ENCODE results near the gene STYXL1.

Gene STYXL1

DNA sequence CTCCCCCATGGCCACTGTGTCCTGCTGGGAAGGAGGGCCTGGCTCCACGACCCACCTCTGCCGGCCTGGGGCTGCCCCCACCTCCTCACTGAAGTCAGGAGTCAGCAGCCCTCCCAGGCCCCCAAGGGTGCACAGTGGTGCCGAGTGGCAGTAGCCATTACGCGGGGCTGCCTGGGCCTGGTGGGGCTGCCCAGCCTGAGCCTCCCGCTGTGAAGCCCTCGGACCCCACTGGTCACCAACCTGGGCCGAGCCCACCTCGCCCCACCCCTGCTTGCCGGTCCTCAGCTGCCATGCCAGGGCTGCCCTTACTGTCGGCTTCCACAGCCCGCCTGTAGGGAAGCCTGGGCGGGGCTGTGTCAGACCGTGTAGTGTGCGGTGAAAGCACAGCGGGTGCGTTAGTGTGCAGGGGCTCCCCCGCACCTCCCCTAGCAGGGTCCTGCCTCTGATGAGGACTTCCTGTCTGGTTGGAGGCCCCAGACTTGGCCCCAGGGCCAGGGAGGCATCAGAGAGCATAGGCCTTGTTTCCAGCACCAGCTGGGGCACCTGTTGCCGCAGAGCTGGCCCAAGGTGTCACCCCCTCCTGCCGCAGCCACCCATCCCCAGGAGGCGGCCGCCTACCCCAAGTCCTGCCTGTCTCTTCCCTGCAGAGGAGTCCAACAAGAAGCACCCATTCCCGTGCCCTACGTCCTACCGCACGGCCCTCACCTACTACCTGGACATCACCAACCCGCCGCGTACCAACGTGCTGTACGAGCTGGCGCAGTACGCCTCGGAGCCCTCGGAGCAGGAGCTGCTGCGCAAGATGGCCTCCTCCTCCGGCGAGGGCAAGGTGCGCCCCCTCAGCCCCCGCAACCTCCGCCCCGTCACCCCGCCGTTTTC lies 63.4 kb downstream of the STYXL1 start:
- Histone ChIP-seq H3K23ac (ENCODE audit: low read depth, low read length, poor library complexity) (peak overlapping the region; percentile 80), H4K8ac (ENCODE audit: low read depth, low read length) (peak overlapping the region; percentile 17), H3K4me1 (ENCODE audit: control insufficient read depth in 2 of 2, insufficient read depth in 1 of 2, low read depth in 1 of 2, low read length in 2 of 2) (peaks cover 0 to 3% of the 10 kb centered on the region in 2 donors), H3K18ac (ENCODE audit: low read length) (peak overlapping the region; percentile 64), H3K14ac (ENCODE audit: low read length) (no peak overlapping the region), H2AFZ (ENCODE audit: low read length) (no peak overlapping the region), H4K91ac (ENCODE audit: low read depth, low read length, poor library complexity) (no peak overlapping the region), H2BK15ac (ENCODE audit: low read length) (no peak overlapping the region), H3K4me2 (ENCODE audit: insufficient read depth, low read length, poor library complexity, severe bottlenecking) (no peak overlapping the region), H3K9ac (ENCODE audit: low read depth, low read length, poor library complexity) (peak overlapping the region; percentile 21), H2BK5ac (ENCODE audit: low read length) (peak overlapping the region; percentile 39), H3K27ac (replicated peaks; ENCODE audit: low read length) (no peak overlapping the region), H3K36me3 (replicated peaks in 1 of 2; ENCODE audit: control insufficient read depth in 2 of 2, insufficient read depth in 2 of 2, low read length in 2 of 2) (peaks cover 48 to 86% of the 10 kb centered on the region in 2 donors), H2AK5ac (ENCODE audit: low read depth, low read length) (no peak overlapping the region), H3K27me3 (ENCODE audit: control insufficient read depth in 3 of 3, insufficient read depth in 3 of 3, low read depth in 1 of 3, low read length in 3 of 3) (no peaks in the 10 kb centered on the region), H2BK120ac (ENCODE audit: low read depth, low read length) (peak overlapping the region; percentile 18), H3K4me3 (ENCODE audit: low read length in 2 of 2) (no peak overlapping the region), H2BK12ac (ENCODE audit: low read length) (no peak overlapping the region), H3K79me1 (ENCODE audit: low read depth, low read length) (peaks cover 6% of the 10 kb centered on the region), H3K4ac (ENCODE audit: low read length) (peak overlapping the region; percentile 66), H3K9me3 (replicated peaks in 1 of 2; ENCODE audit: control insufficient read depth in 2 of 2, insufficient read depth in 1 of 2, low read depth in 1 of 2, low read length in 2 of 2) (no peaks in the 10 kb centered on the region)
- no CpG with 5 or more reads among the region's 44 CpGs for whole genome bisulfite sequencing, 2 donors (ENCODE audit: extremely low coverage in 2 of 2, insufficient read length in 2 of 2, insufficient replicate concordance in 1 of 2)
- no peak for DNase-seq (ENCODE audit: low spot score)

GRCh38 chr7:75983471-75984129 lies 64.2 kb downstream of the STYXL1 start:
- Histone ChIP-seq H3K18ac (ENCODE audit: low read length) (no peak overlapping the region), H3K4me3 (ENCODE audit: low read length in 2 of 2) (no peak overlapping the region), H3K23ac (ENCODE audit: low read depth, low read length, poor library complexity) (no peak overlapping the region), H4K91ac (ENCODE audit: low read depth, low read length, poor library complexity) (no peak overlapping the region), H2BK120ac (ENCODE audit: low read depth, low read length) (no peak overlapping the region), H4K8ac (ENCODE audit: low read depth, low read length) (no peak overlapping the region), H3K4ac (ENCODE audit: low read length) (no peak overlapping the region), H2AK5ac (ENCODE audit: low read depth, low read length) (no peak overlapping the region), H3K27ac (replicated peaks; ENCODE audit: low read length) (no peak overlapping the region), H2BK12ac (ENCODE audit: low read length) (no peak overlapping the region), H3K4me2 (ENCODE audit: insufficient read depth, low read length, poor library complexity, severe bottlenecking) (no peak overlapping the region), H3K14ac (ENCODE audit: low read length) (no peak overlapping the region), H2AFZ (ENCODE audit: low read length) (no peak overlapping the region), H3K27me3 (ENCODE audit: control insufficient read depth in 3 of 3, insufficient read depth in 3 of 3, low read depth in 1 of 3, low read length in 3 of 3) (no peaks in the 10 kb centered on the region), H3K9ac (ENCODE audit: low read depth, low read length, poor library complexity) (peak overlapping the region; percentile 21), H2BK5ac (ENCODE audit: low read length) (peak overlapping the region; percentile 9), H3K4me1 (ENCODE audit: control insufficient read depth in 2 of 2, insufficient read depth in 1 of 2, low read depth in 1 of 2, low read length in 2 of 2) (no peaks in the 10 kb centered on the region), H3K36me3 (replicated peaks in 1 of 2; ENCODE audit: control insufficient read depth in 2 of 2, insufficient read depth in 2 of 2, low read length in 2 of 2) (peaks cover 50 to 92% of the 10 kb centered on the region in 2 donors), H2BK15ac (ENCODE audit: low read length) (no peak overlapping the region), H3K79me1 (ENCODE audit: low read depth, low read length) (peaks cover 6% of the 10 kb centered on the region), H3K9me3 (replicated peaks in 1 of 2; ENCODE audit: control insufficient read depth in 2 of 2, insufficient read depth in 1 of 2, low read depth in 1 of 2, low read length in 2 of 2) (no peaks in the 10 kb centered on the region)
- DNase-seq (ENCODE audit: low spot score): no peak
- WGBS, 2 donors (ENCODE audit: extremely low coverage in 2 of 2, insufficient read length in 2 of 2, insufficient replicate concordance in 1 of 2): no CpG with 5 or more reads among the region's 26 CpGs

DNA sequence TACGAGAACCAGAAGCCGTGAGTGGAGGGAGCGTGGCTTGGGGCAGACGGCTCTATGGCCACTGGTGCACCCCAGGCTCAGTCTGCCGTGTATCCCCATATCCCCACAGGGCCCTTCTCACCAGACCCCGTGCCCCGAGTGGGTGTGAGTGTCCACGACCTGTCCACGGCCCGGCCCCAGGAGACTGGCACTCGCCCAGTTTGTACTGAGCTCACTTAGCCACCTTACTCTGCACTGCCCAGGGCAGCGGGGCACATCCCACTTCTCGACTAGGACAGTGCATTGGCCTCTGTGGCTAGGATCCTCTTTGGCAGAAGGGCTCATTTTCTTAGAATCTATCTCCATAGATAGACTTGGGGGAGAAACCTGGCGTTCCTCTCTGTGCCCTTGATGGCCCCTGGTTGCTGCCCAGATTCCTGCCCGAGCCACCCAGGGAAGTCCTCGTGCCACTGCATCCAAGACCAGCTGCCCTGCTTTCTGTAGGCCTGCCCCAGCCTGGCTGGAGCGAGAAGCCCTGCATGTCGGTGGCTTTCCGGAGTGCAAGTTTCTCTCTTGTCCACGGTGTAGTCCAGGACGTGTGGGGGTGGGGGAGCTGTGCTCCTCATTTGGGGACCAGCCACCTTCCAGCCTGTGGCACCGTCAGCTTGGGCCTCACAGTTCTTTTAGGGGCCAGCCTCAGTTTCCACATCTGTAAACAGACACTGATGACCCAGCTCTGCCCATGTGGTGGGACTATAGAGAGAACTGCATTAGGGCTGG lies 65.3 kb downstream of the STYXL1 start:
- Histone ChIP-seq H2BK12ac (ENCODE audit: low read length) (no peak overlapping the region), H2BK15ac (ENCODE audit: low read length) (peak overlapping the region; percentile 37), H2BK5ac (ENCODE audit: low read length) (peak overlapping the region; percentile 53), H2AFZ (ENCODE audit: low read length) (no peak overlapping the region), H3K36me3 (replicated peaks in 1 of 2; ENCODE audit: control insufficient read depth in 2 of 2, insufficient read depth in 2 of 2, low read length in 2 of 2) (peaks cover 47 to 89% of the 10 kb centered on the region in 2 donors), H3K18ac (ENCODE audit: low read length) (peak overlapping the region; percentile 48), H3K9me3 (replicated peaks in 1 of 2; ENCODE audit: control insufficient read depth in 2 of 2, insufficient read depth in 1 of 2, low read depth in 1 of 2, low read length in 2 of 2) (no peaks in the 10 kb centered on the region), H4K8ac (ENCODE audit: low read depth, low read length) (peak overlapping the region; percentile 65), H3K79me1 (ENCODE audit: low read depth, low read length) (peaks cover 2% of the 10 kb centered on the region), H2BK120ac (ENCODE audit: low read depth, low read length) (no peak overlapping the region), H3K4me1 (ENCODE audit: control insufficient read depth in 2 of 2, insufficient read depth in 1 of 2, low read depth in 1 of 2, low read length in 2 of 2) (no peaks in the 10 kb centered on the region), H3K27ac (replicated peaks; ENCODE audit: low read length) (no peak overlapping the region), H4K91ac (ENCODE audit: low read depth, low read length, poor library complexity) (no peak overlapping the region), H3K9ac (ENCODE audit: low read depth, low read length, poor library complexity) (no peak overlapping the region), H3K14ac (ENCODE audit: low read length) (peak overlapping the region; percentile 56), H3K23ac (ENCODE audit: low read depth, low read length, poor library complexity) (no peak overlapping the region), H3K4me3 (ENCODE audit: low read length in 2 of 2) (no peak overlapping the region), H3K4me2 (ENCODE audit: insufficient read depth, low read length, poor library complexity, severe bottlenecking) (no peak overlapping the region), H3K27me3 (ENCODE audit: control insufficient read depth in 3 of 3, insufficient read depth in 3 of 3, low read depth in 1 of 3, low read length in 3 of 3) (no peaks in the 10 kb centered on the region), H3K4ac (ENCODE audit: low read length) (no peak overlapping the region), H2AK5ac (ENCODE audit: low read depth, low read length) (no peak overlapping the region)
- no peak for DNase-seq (ENCODE audit: low spot score)
- no CpG with 5 or more reads among the region's 22 CpGs for WGBS, 2 donors (ENCODE audit: extremely low coverage in 2 of 2, insufficient read length in 2 of 2, insufficient replicate concordance in 1 of 2)
